ENCODE data around the gene NPY1R. TPM values are rescaled to one million over a fixed set of nuclear protein-coding genes. Genes with fewer than 3 reads are reported as not detected.

Gene NPY1R
- total RNA-seq, 1 donor from 2014 or later, result 0.26 TPM

- FAIRE-seq, result no peak
- TF ChIP-seq CTCF (IDR thresholded peaks at IDR 0.05; ENCODE audit: insufficient read depth, low read length, severe bottlenecking), result no peak
- Histone ChIP-seq H3K4me3 (ENCODE audit: low read depth, low read length) (no peak overlapping the region), H3K27me3 (ENCODE audit: control insufficient read depth, insufficient read depth, low read length) (no peaks in the 10 kb centered on the region), H3K36me3 (ENCODE audit: control insufficient read depth, insufficient read depth, low read length) (no peaks in the 10 kb centered on the region)
- DNase-seq (ENCODE audit: low read depth), result no peak
Measured at GRCh38 chr4:163303069-163303468, 29.3 kb downstream of the NPY1R start.

DNA sequence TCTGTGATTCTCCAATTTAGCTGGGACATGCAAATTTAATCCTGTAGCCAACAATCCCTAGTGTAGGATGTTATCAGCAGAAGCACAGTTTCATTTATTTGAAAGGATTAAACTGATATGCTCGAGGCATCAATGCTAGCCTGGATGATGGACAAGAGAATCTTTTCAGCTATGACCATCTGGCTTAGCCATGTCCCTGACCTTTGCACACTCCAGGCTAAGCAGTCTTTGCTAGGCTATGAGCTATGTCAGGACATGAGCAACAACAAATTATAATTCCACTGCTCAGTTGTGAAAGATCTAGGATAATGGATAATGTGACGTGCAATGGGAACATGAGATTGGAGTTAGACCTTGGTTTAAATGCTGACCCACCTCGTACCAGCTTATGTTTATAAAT lies 32.0 kb downstream of the NPY1R start:
- FAIRE-seq (no peak), DNase-seq (ENCODE audit: low read depth) (no peak)
- Histone ChIP-seq H3K4me3 (ENCODE audit: low read depth, low read length) (no peak overlapping the region), H3K36me3 (ENCODE audit: control insufficient read depth, insufficient read depth, low read length) (no peaks in the 10 kb centered on the region), H3K27me3 (ENCODE audit: control insufficient read depth, insufficient read depth, low read length) (no peaks in the 10 kb centered on the region)
- no peak for TF ChIP-seq CTCF (IDR thresholded peaks at IDR 0.05; ENCODE audit: insufficient read depth, low read length, severe bottlenecking)

DNA sequence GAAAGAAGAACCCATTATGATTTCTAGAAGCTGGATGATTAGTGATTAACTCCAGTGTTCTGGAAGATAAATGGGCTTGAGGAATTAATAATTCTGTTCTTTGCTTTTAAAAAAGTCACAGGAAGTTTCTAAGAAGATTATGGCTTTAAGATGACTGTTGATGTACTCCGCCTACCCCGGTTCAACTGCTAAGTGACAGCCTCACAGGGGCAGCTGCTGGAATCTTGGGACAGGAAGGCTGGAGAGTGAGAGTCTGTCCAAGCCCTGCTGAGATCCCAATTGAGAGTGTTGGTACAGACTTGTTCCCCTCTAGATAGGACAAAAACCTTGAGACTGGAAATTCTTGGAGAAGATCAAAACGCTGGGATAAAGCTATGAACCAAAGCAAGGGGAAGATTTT lies 37.3 kb downstream of the NPY1R start:
- no peak for TF ChIP-seq CTCF (IDR thresholded peaks at IDR 0.05; ENCODE audit: insufficient read depth, low read length, severe bottlenecking)
- H3K36me3 ChIP-seq (ENCODE audit: control insufficient read depth, insufficient read depth, low read length), result no peaks in the 10 kb centered on the region
- no peak overlapping the region for H3K4me3 ChIP-seq (ENCODE audit: low read depth, low read length)
- FAIRE-seq (no peak), DNase-seq (ENCODE audit: low read depth) (no peak)
- no peaks in the 10 kb centered on the region for H3K27me3 ChIP-seq (ENCODE audit: control insufficient read depth, insufficient read depth, low read length)

GRCh38 chr4:163284304-163284703 lies 48.1 kb downstream of the NPY1R start:
- Histone ChIP-seq H3K4me3 (ENCODE audit: low read depth, low read length) (no peak overlapping the region), H3K27me3 (ENCODE audit: control insufficient read depth, insufficient read depth, low read length) (no peaks in the 10 kb centered on the region), H3K36me3 (ENCODE audit: control insufficient read depth, insufficient read depth, low read length) (no peaks in the 10 kb centered on the region)
- FAIRE-seq, result no peak
- no peak for TF ChIP-seq CTCF (IDR thresholded peaks at IDR 0.05; ENCODE audit: insufficient read depth, low read length, severe bottlenecking)
- DNase-seq (ENCODE audit: low read depth), result no peak

DNA sequence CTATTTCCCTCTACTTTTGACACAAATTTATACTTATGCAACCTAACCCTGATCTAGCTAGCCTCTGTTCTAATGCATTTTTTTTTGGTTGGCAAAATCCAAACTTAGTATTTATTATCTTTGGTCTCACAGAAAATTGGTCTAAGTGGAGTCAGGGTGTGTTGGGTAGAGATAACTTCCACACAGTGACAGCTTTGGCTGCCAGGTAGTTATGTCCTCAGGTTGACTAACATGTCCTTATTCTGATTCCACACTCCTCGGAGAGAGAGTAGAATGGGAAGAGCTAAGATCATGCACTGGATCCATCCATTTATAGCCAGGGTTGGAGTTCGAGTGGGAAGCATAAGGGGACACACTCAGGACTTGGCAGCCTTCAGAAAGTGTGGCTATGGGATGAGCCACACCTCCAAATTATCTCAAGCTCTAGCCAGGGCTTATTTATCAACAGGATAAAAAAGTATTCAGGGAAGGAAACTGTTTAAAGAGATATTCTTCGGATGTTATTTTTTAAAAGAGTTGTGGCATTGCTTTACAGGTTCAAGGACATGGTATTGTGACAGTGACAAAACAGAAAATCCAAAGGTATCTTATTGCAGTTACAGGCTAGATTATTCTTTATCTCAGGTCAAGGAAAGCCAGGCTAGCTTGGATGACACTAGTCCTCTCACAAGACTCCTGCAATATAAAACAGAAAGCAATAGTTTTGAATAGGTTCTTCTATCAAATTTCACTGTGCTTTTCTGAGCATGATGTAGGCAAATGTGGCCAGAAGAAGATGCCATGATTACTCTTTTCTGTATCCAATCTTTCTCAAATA lies 51.5 kb downstream of the NPY1R start:
- Histone ChIP-seq H3K36me3 (ENCODE audit: control insufficient read depth, insufficient read depth, low read length) (no peaks in the 10 kb centered on the region), H3K4me3 (ENCODE audit: low read depth, low read length) (no peak overlapping the region), H3K27me3 (ENCODE audit: control insufficient read depth, insufficient read depth, low read length) (no peaks in the 10 kb centered on the region)
- FAIRE-seq (no peak), DNase-seq (ENCODE audit: low read depth) (no peak)
- TF ChIP-seq CTCF (IDR thresholded peaks at IDR 0.05; ENCODE audit: insufficient read depth, low read length, severe bottlenecking), result no peak

DNA sequence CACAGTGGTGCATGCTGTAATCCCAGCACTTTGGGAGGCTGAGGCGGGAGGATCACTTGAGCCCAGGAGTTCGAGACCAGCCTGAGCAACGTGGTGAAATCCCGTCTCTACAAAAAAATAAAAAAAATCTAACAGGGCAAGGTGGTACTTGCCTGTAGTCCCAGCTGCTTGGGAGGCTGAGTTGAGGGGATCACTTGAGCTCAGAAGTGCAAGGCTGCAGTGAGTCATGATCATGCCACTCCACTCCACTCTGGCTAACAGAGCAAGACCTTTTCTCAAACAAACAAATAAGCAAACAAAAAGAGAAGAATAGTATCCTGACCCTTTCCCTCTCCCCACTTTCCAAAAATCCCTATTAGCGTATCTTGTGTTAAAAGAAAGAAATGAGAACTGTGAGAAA lies 52.7 kb downstream of the NPY1R start:
- Histone ChIP-seq H3K27me3 (ENCODE audit: control insufficient read depth, insufficient read depth, low read length) (no peaks in the 10 kb centered on the region), H3K4me3 (ENCODE audit: low read depth, low read length) (no peak overlapping the region), H3K36me3 (ENCODE audit: control insufficient read depth, insufficient read depth, low read length) (no peaks in the 10 kb centered on the region)
- no peak for TF ChIP-seq CTCF (IDR thresholded peaks at IDR 0.05; ENCODE audit: insufficient read depth, low read length, severe bottlenecking)
- FAIRE-seq (no peak), DNase-seq (ENCODE audit: low read depth) (no peak)

Measured in bronchial epithelial cell (primary cell).